DMS79 (cell line): ENCODE data around the gene CDH13.

Source experiments
- DNase-seq: peaks from one replicate; lab custom pipeline; 2025; lab: John Stamatoyannopoulos, UW

CDH13 gene

GRCh38 chr16:83248735-83249463 is 622.1 kb downstream of the CDH13 start:
- no peak for DNase-seq

- no peak for DNase-seq
Observed at GRCh38 chr16:83253521-83253920, 626.8 kb downstream of the CDH13 start.

- DNase-seq = no peak
Observed at GRCh38 chr16:83258366-83258928, 631.7 kb downstream of the CDH13 start.

- no peak for DNase-seq
Observed at GRCh38 chr16:83266848-83267553, 640.2 kb downstream of the CDH13 start.

GRCh38 chr16:83268169-83268568 is 641.4 kb downstream of the CDH13 start:
- no peak for DNase-seq

- DNase-seq = no peak
Observed at GRCh38 chr16:83269048-83269447, 642.3 kb downstream of the CDH13 start.

GRCh38 chr16:83269541-83269940 is 642.8 kb downstream of the CDH13 start:
- no peak for DNase-seq

- no peak for DNase-seq
Observed at GRCh38 chr16:83270061-83270460, 643.3 kb downstream of the CDH13 start.

- DNase-seq = no peak
Observed at GRCh38 chr16:83270640-83271039, 643.9 kb downstream of the CDH13 start.

- DNase-seq = no peak
Observed at GRCh38 chr16:83271123-83271522, 644.4 kb downstream of the CDH13 start.

GRCh38 chr16:83271970-83272575 is 645.3 kb downstream of the CDH13 start:
- no peak for DNase-seq

- no peak for DNase-seq
Observed at GRCh38 chr16:83272843-83273242, 646.1 kb downstream of the CDH13 start.

GRCh38 chr16:83273504-83274173 is 646.9 kb downstream of the CDH13 start:
- no peak for DNase-seq

GRCh38 chr16:83279251-83279650 is 652.5 kb downstream of the CDH13 start:
- no peak for DNase-seq

GRCh38 chr16:83285921-83286320 is 659.2 kb downstream of the CDH13 start:
- no peak for DNase-seq

- no peak for DNase-seq
Observed at GRCh38 chr16:83296505-83296904, 669.7 kb downstream of the CDH13 start.

- DNase-seq = no peak
Observed at GRCh38 chr16:83298541-83298940, 671.8 kb downstream of the CDH13 start.

GRCh38 chr16:83300326-83300725 is 673.6 kb downstream of the CDH13 start:
- DNase-seq = no peak

GRCh38 chr16:83301971-83302370 is 675.2 kb downstream of the CDH13 start:
- DNase-seq = no peak

- no peak for DNase-seq
Observed at GRCh38 chr16:83302853-83303252, 676.1 kb downstream of the CDH13 start.

GRCh38 chr16:83305092-83305491 is 678.3 kb downstream of the CDH13 start:
- no peak for DNase-seq

- no peak for DNase-seq
Observed at GRCh38 chr16:83306961-83307593, 680.3 kb downstream of the CDH13 start.
